Astrocyte (in vitro differentiated cells and primary cell): ENCODE measurements around the gene ADAM23. TPM values are rescaled to one million over a fixed set of nuclear protein-coding genes. Genes with fewer than 3 reads are reported as not detected.

ENCODE experiments used
- DNase-seq: peaks from one replicate; pipeline ENCODE4 v3.0.0-alpha.2; 2010; ENCODE audit warnings: low read depth
- FAIRE-seq: peaks from 2 replicates; lab custom pipeline; 2011; peaks lifted over from hg19 to GRCh38; lab: Jason Lieb, UNC
- H2AFZ ChIP-seq: 2 replicates; pipeline ENCODE4 v1.6.0; 2012; ENCODE audit warnings: low read depth, low read length, inconsistent platforms
- H3K27ac ChIP-seq: 2 replicates; pipeline ENCODE4 v1.5.1; 2011; ENCODE audit warnings: low read depth, low read length, inconsistent platforms
- H3K27me3 ChIP-seq: 2 replicates; pipeline ENCODE4 v1.6.0; 2011; ENCODE audit warnings: low read length, inconsistent platforms; ENCODE audit not compliant: insufficient read depth
- H3K36me3 ChIP-seq: 2 replicates; pipeline ENCODE4 v1.5.1; 2011; ENCODE audit warnings: low read length, inconsistent platforms; ENCODE audit not compliant: insufficient read depth
- H3K4me1 ChIP-seq: 2 replicates; pipeline ENCODE4 v1.5.1; 2011; ENCODE audit warnings: low read length, inconsistent platforms; ENCODE audit not compliant: insufficient read depth
- H3K4me2 ChIP-seq: 2 replicates; pipeline ENCODE4 v1.6.0; 2012; ENCODE audit warnings: low read length, inconsistent platforms
- H3K4me3 ChIP-seq: 2 replicates; pipeline ENCODE4 v1.5.1; 2011; ENCODE audit warnings: low read depth, mild to moderate bottlenecking, low read length, inconsistent platforms; ENCODE audit not compliant: insufficient read depth
- H3K79me2 ChIP-seq: 2 replicates; pipeline ENCODE4 v1.6.0; 2012; ENCODE audit warnings: mild to moderate bottlenecking, low read length, inconsistent platforms; ENCODE audit not compliant: insufficient read depth
- H3K9ac ChIP-seq: 2 replicates; pipeline ENCODE4 v1.6.0; 2012; ENCODE audit warnings: mild to moderate bottlenecking, low read length, inconsistent platforms
- H3K9me3 ChIP-seq: 2 replicates; pipeline ENCODE4 v1.5.1; 2012; ENCODE audit warnings: low read depth, mild to moderate bottlenecking, low read length, inconsistent platforms; ENCODE audit not compliant: insufficient read depth
- H4K20me1 ChIP-seq: 2 replicates; pipeline ENCODE4 v1.6.0; 2012; ENCODE audit warnings: low read length, inconsistent platforms; ENCODE audit not compliant: insufficient read depth
- H3K27ac Mint-ChIP-seq: one replicate; pipeline ENCODE4 v1.8.0; 2021; ENCODE audit warnings: mild to moderate bottlenecking, mixed read lengths; ENCODE audit not compliant: unreplicated experiment
- H3K27me3 Mint-ChIP-seq: one replicate; pipeline ENCODE4 v1.8.0; 2021; ENCODE audit warnings: low read depth, mixed read lengths; ENCODE audit not compliant: unreplicated experiment
- H3K36me3 Mint-ChIP-seq: one replicate; pipeline ENCODE4 v1.8.0; 2021; ENCODE audit warnings: low read depth, mixed read lengths; ENCODE audit not compliant: unreplicated experiment
- H3K4me1 Mint-ChIP-seq: one replicate; pipeline ENCODE4 v1.8.0; 2021; ENCODE audit warnings: low read depth, mixed read lengths; ENCODE audit not compliant: unreplicated experiment
- H3K4me3 Mint-ChIP-seq: one replicate; pipeline ENCODE4 v1.8.0; 2021; ENCODE audit warnings: mild to moderate bottlenecking, moderate library complexity, mixed read lengths; ENCODE audit not compliant: unreplicated experiment
- H3K9me3 Mint-ChIP-seq: one replicate; pipeline ENCODE4 v1.8.0; 2021; ENCODE audit warnings: mild to moderate bottlenecking, mixed read lengths; ENCODE audit not compliant: unreplicated experiment
- CTCF ChIP-seq: IDR thresholded peaks from 2 replicates; pipeline ENCODE4 v1.5.1; 2011; ENCODE audit warnings: low read depth, mild to moderate bottlenecking, inconsistent platforms, low read length, moderate library complexity; ENCODE audit not compliant: insufficient read depth
- EZH2 ChIP-seq: IDR thresholded peaks from 2 replicates; pipeline ENCODE4 v1.6.1; 2012; ENCODE audit warnings: mild to moderate bottlenecking, low read length, inconsistent platforms; ENCODE audit not compliant: insufficient read depth
- total RNA-seq: library from RNA; stranded (reverse); gene quantifications from 2 replicates; pipeline ENCODE4 v1.2.1, GENCODE V29; 2021

Gene ADAM23
- total RNA-seq, 1 donor from 2014 or later = 13.9 TPM

GRCh38 chr2:206614811-206615210, 171.5 kb downstream of the ADAM23 start:
- no peak overlapping the region for H3K4me3 Mint-ChIP-seq
- peak; percentile 35 for DNase-seq
- no peaks in the 10 kb centered on the region for H3K36me3 Mint-ChIP-seq
- peak overlapping the region; percentile 36 for H3K27ac Mint-ChIP-seq
- Histone ChIP-seq H3K27me3 (no peaks in the 10 kb centered on the region), H4K20me1 (no peaks in the 10 kb centered on the region), H3K79me2 (no peaks in the 10 kb centered on the region), H3K4me3 (no peak overlapping the region), H3K9me3 (no peaks in the 10 kb centered on the region), H2AFZ (no peak overlapping the region), H3K27ac (no peak overlapping the region), H3K4me1 (peaks cover 6% of the 10 kb centered on the region), H3K9ac (no peak overlapping the region), H3K4me2 (peak overlapping the region; percentile 26), H3K36me3 (no peaks in the 10 kb centered on the region)
- H3K9me3 Mint-ChIP-seq = no peaks in the 10 kb centered on the region
- no peak for FAIRE-seq
- no peaks in the 10 kb centered on the region for H3K27me3 Mint-ChIP-seq
- no peak for TF ChIP-seq EZH2
- TF ChIP-seq CTCF = no peak
- peaks cover 15% of the 10 kb centered on the region for H3K4me1 Mint-ChIP-seq

- no peaks in the 10 kb centered on the region for H3K36me3 Mint-ChIP-seq
- no peaks in the 10 kb centered on the region for H3K27me3 Mint-ChIP-seq
- Histone ChIP-seq H2AFZ (no peak overlapping the region), H4K20me1 (no peaks in the 10 kb centered on the region), H3K36me3 (no peaks in the 10 kb centered on the region), H3K27me3 (no peaks in the 10 kb centered on the region), H3K79me2 (no peaks in the 10 kb centered on the region), H3K27ac (no peak overlapping the region), H3K4me1 (peaks cover 6% of the 10 kb centered on the region), H3K4me3 (no peak overlapping the region), H3K9me3 (no peaks in the 10 kb centered on the region), H3K9ac (no peak overlapping the region), H3K4me2 (no peak overlapping the region)
- no peaks in the 10 kb centered on the region for H3K9me3 Mint-ChIP-seq
- DNase-seq (no peak), FAIRE-seq (no peak)
- H3K27ac Mint-ChIP-seq = peak overlapping the region; percentile 36
- no peak overlapping the region for H3K4me3 Mint-ChIP-seq
- H3K4me1 Mint-ChIP-seq = peaks cover 15% of the 10 kb centered on the region
- no peak for TF ChIP-seq EZH2
- no peak for TF ChIP-seq CTCF
Measured at GRCh38 chr2:206615417-206616089, 172.2 kb downstream of the ADAM23 start.

GRCh38 chr2:206616151-206616550, 172.8 kb downstream of the ADAM23 start:
- Histone ChIP-seq H4K20me1 (no peaks in the 10 kb centered on the region), H3K9ac (no peak overlapping the region), H3K36me3 (no peaks in the 10 kb centered on the region), H3K9me3 (no peaks in the 10 kb centered on the region), H2AFZ (no peak overlapping the region), H3K4me2 (no peak overlapping the region), H3K79me2 (no peaks in the 10 kb centered on the region), H3K27me3 (no peaks in the 10 kb centered on the region), H3K4me3 (no peak overlapping the region), H3K4me1 (peaks cover 6% of the 10 kb centered on the region), H3K27ac (no peak overlapping the region)
- H3K27ac Mint-ChIP-seq = no peak overlapping the region
- TF ChIP-seq EZH2 = no peak
- no peak for TF ChIP-seq CTCF
- no peaks in the 10 kb centered on the region for H3K9me3 Mint-ChIP-seq
- DNase-seq (no peak), FAIRE-seq (no peak)
- H3K4me1 Mint-ChIP-seq = peaks cover 15% of the 10 kb centered on the region
- no peaks in the 10 kb centered on the region for H3K27me3 Mint-ChIP-seq
- H3K36me3 Mint-ChIP-seq = no peaks in the 10 kb centered on the region
- no peak overlapping the region for H3K4me3 Mint-ChIP-seq
